HepG2 (cell line): ENCODE data around the gene SLC43A3. TPM values are rescaled to one million over a fixed set of nuclear protein-coding genes. Genes with fewer than 3 reads are reported as not detected.

Experiments
- ARID4A ChIP-seq: sonication (generic); formaldehyde crosslinking; IDR thresholded peaks from 2 replicates; pipeline ENCODE4 v1.5.0; 2020; ENCODE audit warnings: mild to moderate bottlenecking, missing genetic modification reagents, borderline replicate concordance
- HNF4G ChIP-seq, 2 experiments: sonication (generic) in 1 of 2; formaldehyde crosslinking in 1 of 2; IDR thresholded peaks; 2 replicates each; pipeline versions ENCODE4 v1.4.0 to v1.6.1; 2011 to 2020; ENCODE audit warnings: borderline replicate concordance in 2 of 2, low read depth in 2 of 2, mild to moderate bottlenecking in 2 of 2, low read length in 1 of 2, missing genetic modification reagents in 1 of 2, moderate library complexity in 1 of 2
- HOMEZ ChIP-seq: IDR thresholded peaks from 2 replicates; pipeline ENCODE4 v1.6.1; 2016; ENCODE audit warnings: low read depth
- KDM2A ChIP-seq: sonication (generic); formaldehyde crosslinking; IDR thresholded peaks from 2 replicates; pipeline ENCODE4 v1.4.0; 2020; ENCODE audit warnings: low read depth, missing genetic modification reagents, borderline replicate concordance
- MEF2D ChIP-seq: sonication (generic); formaldehyde crosslinking; IDR thresholded peaks from 2 replicates; pipeline ENCODE4 v1.5.1; 2020; ENCODE audit warnings: mild to moderate bottlenecking, missing genetic modification reagents
- MIER3 ChIP-seq: IDR thresholded peaks from 2 replicates; pipeline ENCODE4 v1.6.1; 2016; ENCODE audit warnings: missing compliant biosample characterization, borderline replicate concordance
- MTA3 ChIP-seq: sonication (generic); formaldehyde crosslinking; IDR thresholded peaks from 2 replicates; pipeline ENCODE4 v1.4.0; 2020; ENCODE audit warnings: missing genetic modification reagents
- TBL1XR1 ChIP-seq: fragments of 150-350 bp; IDR thresholded peaks from 2 replicates; pipeline ENCODE4 v1.6.1; 2014; ENCODE audit warnings: borderline replicate concordance, low read length; ENCODE audit not compliant: partially characterized antibody
- THAP11 ChIP-seq: IDR thresholded peaks from 2 replicates; pipeline ENCODE4 v1.6.1; 2016; ENCODE audit warnings: missing biosample characterization, missing genetic modification reagents
- ZMYM3 ChIP-seq: sonication (generic); formaldehyde crosslinking; IDR thresholded peaks from 2 replicates; pipeline ENCODE4 v1.5.1; 2020; ENCODE audit warnings: mild to moderate bottlenecking, missing genetic modification reagents
- ZNF263 ChIP-seq: sonication (generic); formaldehyde crosslinking; IDR thresholded peaks from 2 replicates; pipeline ENCODE4 v1.4.0; 2020; ENCODE audit warnings: missing genetic modification reagents
- ZNF264 ChIP-seq: sonication (generic); formaldehyde crosslinking; IDR thresholded peaks from 2 replicates; pipeline ENCODE4 v1.4.0; 2020; ENCODE audit warnings: missing genetic modification reagents
- ZNF792 ChIP-seq: IDR thresholded peaks from 2 replicates; pipeline ENCODE4 v1.6.1; 2016
- polyA plus RNA-seq, 8 experiments: library from polyadenylated mRNA; depleted of rRNA in 3 of 8; stranded (reverse) in 7 of 8; unstranded in 1 of 8; fragments of >200 nt; fragmentation: Illumina TruSeq in 4 of 8; extraction: Trizol in 4 of 8; gene quantifications; 2 replicates each; pipeline versions ENCODE4 v1.2.1 to v1.2.3, GENCODE V29; 2011 to 2016; ENCODE audit warnings: low read depth in 4 of 8, missing spikeins in 1 of 8, mixed read lengths in 1 of 8; ENCODE audit not compliant: insufficient read depth in 1 of 8
- total RNA-seq, 5 experiments: library from RNA; depleted of rRNA; stranded (reverse); fragments of >200 nt; fragmentation: Illumina TruSeq; extraction: Trizol; gene quantifications; 2 replicates each; pipeline ENCODE4 v1.2.3, GENCODE V29; 2016; ENCODE audit warnings: low read depth in 1 of 5
- TF ChIP-seq, protein P1 (sequence below): sonication (generic); formaldehyde crosslinking; IDR thresholded peaks from 2 replicates; pipeline ENCODE4 v1.4.0; 2020; ENCODE audit warnings: missing genetic modification reagents
- TF ChIP-seq, protein P2 (sequence below): sonication (generic); formaldehyde crosslinking; IDR thresholded peaks from 2 replicates; pipeline ENCODE4 v1.8.1; 2023; ENCODE audit warnings: mild to moderate bottlenecking, moderate library complexity, missing genetic modification reagents
- TF ChIP-seq, protein P3 (sequence below): sonication (generic); formaldehyde crosslinking; IDR thresholded peaks from 2 replicates; pipeline ENCODE4 v1.5.0; 2020; ENCODE audit warnings: mild to moderate bottlenecking, missing genetic modification reagents, moderate library complexity

The SLC43A3 gene
- total and polyA plus RNA-seq, 2 of the 13 experiments (the other 11 are each of a cell fraction or from before 2014, with no cell fraction given) = 2.6 TPM; not detected in 1

GRCh38 chr11:57456960-57457642, 30.2 kb upstream of the SLC43A3 start (continued):
- TF ChIP-seq ARID4A (CRISPR knock-in tag) = peak; percentile 42; the same call in 1 of the 2 replicates
- TF ChIP-seq MTA3 (CRISPR knock-in tag) = no peak
- TF ChIP-seq KDM2A (CRISPR knock-in tag) = peak; percentile 79; the same call in 1 of the 2 replicates
- TF ChIP-seq, protein P1, sequence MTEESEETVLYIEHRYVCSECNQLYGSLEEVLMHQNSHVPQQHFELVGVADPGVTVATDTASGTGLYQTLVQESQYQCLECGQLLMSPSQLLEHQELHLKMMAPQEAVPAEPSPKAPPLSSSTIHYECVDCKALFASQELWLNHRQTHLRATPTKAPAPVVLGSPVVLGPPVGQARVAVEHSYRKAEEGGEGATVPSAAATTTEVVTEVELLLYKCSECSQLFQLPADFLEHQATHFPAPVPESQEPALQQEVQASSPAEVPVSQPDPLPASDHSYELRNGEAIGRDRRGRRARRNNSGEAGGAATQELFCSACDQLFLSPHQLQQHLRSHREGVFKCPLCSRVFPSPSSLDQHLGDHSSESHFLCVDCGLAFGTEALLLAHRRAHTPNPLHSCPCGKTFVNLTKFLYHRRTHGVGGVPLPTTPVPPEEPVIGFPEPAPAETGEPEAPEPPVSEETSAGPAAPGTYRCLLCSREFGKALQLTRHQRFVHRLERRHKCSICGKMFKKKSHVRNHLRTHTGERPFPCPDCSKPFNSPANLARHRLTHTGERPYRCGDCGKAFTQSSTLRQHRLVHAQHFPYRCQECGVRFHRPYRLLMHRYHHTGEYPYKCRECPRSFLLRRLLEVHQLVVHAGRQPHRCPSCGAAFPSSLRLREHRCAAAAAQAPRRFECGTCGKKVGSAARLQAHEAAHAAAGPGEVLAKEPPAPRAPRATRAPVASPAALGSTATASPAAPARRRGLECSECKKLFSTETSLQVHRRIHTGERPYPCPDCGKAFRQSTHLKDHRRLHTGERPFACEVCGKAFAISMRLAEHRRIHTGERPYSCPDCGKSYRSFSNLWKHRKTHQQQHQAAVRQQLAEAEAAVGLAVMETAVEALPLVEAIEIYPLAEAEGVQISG (CRISPR knock-in tag) = peak; percentile 84
- peak; percentile 64; the same call in 1 of the 2 replicates for TF ChIP-seq MIER3 (CRISPR knock-in tag)
- TF ChIP-seq THAP11 (CRISPR knock-in tag) = peak; percentile 58; the same call in 1 of the 2 replicates
- TF ChIP-seq, protein P2, sequence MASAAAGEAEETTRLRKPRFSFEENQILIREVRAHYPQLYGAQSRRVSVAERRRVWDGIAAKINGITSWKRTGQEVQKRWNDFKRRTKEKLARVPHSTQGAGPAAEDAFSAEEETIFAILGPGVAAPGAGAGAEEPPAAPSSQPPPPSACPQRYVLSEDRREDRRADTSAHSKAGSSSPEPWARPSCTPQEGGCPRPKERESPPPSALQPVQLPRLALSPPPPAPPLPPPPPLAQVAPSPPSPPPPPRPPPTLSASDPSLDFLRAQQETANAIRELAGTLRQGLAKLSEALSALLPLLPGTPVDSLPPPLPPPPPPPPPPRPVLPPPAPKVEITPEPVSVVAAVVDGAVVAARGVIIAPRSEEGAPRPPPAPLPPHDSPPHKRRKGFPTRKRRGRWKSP (CRISPR knock-in tag) = 0 out of 2 replicates have a peak, but pooled peaks have one; percentile 41
- peak; percentile 67; the same call in 1 of the 2 replicates for TF ChIP-seq ZMYM3 (CRISPR knock-in tag)
- 0 out of 2 replicates have a peak, but pooled peaks have one; percentile 27 for TF ChIP-seq ZNF263 (CRISPR knock-in tag)
- TF ChIP-seq, protein P3, sequence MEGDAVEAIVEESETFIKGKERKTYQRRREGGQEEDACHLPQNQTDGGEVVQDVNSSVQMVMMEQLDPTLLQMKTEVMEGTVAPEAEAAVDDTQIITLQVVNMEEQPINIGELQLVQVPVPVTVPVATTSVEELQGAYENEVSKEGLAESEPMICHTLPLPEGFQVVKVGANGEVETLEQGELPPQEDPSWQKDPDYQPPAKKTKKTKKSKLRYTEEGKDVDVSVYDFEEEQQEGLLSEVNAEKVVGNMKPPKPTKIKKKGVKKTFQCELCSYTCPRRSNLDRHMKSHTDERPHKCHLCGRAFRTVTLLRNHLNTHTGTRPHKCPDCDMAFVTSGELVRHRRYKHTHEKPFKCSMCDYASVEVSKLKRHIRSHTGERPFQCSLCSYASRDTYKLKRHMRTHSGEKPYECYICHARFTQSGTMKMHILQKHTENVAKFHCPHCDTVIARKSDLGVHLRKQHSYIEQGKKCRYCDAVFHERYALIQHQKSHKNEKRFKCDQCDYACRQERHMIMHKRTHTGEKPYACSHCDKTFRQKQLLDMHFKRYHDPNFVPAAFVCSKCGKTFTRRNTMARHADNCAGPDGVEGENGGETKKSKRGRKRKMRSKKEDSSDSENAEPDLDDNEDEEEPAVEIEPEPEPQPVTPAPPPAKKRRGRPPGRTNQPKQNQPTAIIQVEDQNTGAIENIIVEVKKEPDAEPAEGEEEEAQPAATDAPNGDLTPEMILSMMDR = peak; percentile 97
- TF ChIP-seq HOMEZ (CRISPR knock-in tag) = 0 out of 2 replicates have a peak, but pooled peaks have one; percentile 35
- TF ChIP-seq HNF4G (IDR thresholded peaks at IDR 0.05; ENCODE audit: borderline replicate concordance, low read depth, low read length) = peak; percentile 32; the same call in 1 of the 2 replicates
- no peak for TF ChIP-seq HNF4G (CRISPR knock-in tag; IDR thresholded peaks at IDR 0.05; ENCODE audit: borderline replicate concordance, low read depth)
- peak; percentile 23 for TF ChIP-seq TBL1XR1
- TF ChIP-seq ZNF792 (CRISPR knock-in tag) = peak; percentile 53; the same call in 1 of the 2 replicates
- TF ChIP-seq ZNF264 (CRISPR knock-in tag) = 0 out of 2 replicates have a peak, but pooled peaks have one; percentile 37
- TF ChIP-seq MEF2D (CRISPR knock-in tag) = 0 out of 2 replicates have a peak, but pooled peaks have one; percentile 20
